ENCODE measurements around the gene RTL10. TPM values are rescaled to one million over a fixed set of nuclear protein-coding genes. Genes with fewer than 3 reads are reported as not detected.

RTL10 gene
- total RNA-seq, 1 donor from 2014 or later: 10.9 TPM

DNA sequence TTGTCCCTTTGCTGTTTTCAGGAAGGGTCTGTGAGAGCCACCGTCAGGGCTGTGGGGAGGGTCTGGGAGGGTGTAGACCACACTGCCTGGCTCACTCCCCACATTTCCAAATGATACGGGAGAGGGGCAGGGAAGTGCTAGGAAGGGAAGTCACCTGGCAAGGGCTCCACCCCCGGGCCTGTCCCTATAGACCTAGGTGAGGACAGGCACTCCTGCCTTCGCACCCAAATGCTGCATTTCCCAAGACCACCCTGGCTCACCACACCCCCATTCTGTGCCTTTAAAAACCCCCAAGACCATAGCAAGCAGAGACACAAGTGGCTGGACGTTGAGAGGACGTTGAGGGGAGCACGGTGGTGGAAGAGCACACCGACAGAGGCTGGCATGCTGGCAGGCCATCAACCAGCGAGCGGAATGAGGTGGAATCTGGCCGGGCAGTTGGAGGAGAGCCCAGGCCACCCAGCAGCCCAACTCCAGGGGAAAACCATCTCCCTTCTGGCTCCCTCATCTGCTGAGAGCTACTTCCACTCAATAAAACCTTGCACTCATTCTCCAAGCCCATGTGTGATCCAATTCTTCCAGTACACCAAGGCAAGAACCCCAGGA, 45.7 kb downstream of the RTL10 start:
- DNase-seq (ENCODE audit: low read depth): no peak
- no peaks in the 10 kb centered on the region for H3K36me3 ChIP-seq (ENCODE audit: control insufficient read depth, insufficient read depth, low read length)
- H3K4me3 ChIP-seq (ENCODE audit: low read depth, low read length): no peak overlapping the region
- no peak for TF ChIP-seq CTCF (IDR thresholded peaks at IDR 0.05; ENCODE audit: insufficient read depth, low read length, poor library complexity, severe bottlenecking)
- no peaks in the 10 kb centered on the region for H3K27me3 ChIP-seq (ENCODE audit: control insufficient read depth, insufficient read depth, low read length)

- no peaks in the 10 kb centered on the region for H3K27me3 ChIP-seq (ENCODE audit: control insufficient read depth, insufficient read depth, low read length)
- H3K36me3 ChIP-seq (ENCODE audit: control insufficient read depth, insufficient read depth, low read length): no peaks in the 10 kb centered on the region
- no peak for DNase-seq (ENCODE audit: low read depth)
- TF ChIP-seq CTCF (IDR thresholded peaks at IDR 0.05; ENCODE audit: insufficient read depth, low read length, poor library complexity, severe bottlenecking): no peak
- H3K4me3 ChIP-seq (ENCODE audit: low read depth, low read length): no peak overlapping the region
Observed at GRCh38 chr22:19807914-19808872, 46.5 kb downstream of the RTL10 start.

DNA sequence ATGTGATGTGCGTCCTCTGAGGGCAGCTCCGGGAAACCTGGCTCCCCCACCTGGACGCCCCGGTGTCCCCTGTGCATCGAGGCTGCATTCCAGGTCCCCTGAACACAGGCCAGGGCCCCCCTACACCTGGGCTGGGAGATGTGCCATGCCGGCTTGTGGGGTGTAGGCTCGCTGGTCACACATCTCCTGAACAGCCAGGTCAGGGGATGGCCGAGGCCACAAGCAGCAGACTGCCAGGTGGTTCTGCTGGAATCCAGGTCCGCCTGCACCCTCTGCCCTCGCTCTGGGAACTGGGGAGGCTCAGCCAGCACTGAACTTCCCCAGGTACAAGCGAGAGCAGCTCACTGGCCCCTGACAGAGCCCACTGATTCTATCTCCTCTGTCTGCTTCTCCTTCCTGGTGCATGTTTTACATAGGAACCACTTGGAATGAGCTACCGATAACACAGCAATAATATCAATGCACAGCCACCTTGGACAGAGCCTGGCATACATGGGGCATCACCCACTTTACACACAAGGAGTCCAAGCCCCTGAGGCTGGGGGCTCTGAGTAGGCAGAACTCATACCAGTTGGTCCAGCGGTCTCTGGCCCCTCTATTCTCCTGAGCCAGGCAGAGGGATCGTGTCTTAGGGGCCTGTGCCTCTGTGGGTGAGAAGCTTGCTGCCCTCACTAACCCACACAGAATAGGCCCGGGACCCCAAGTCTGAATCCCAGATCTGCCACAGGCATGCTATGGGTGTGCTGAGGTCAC, 47.3 kb downstream of the RTL10 start:
- no peak for TF ChIP-seq CTCF (IDR thresholded peaks at IDR 0.05; ENCODE audit: insufficient read depth, low read length, poor library complexity, severe bottlenecking)
- DNase-seq (ENCODE audit: low read depth): no peak
- H3K4me3 ChIP-seq (ENCODE audit: low read depth, low read length): no peak overlapping the region
- H3K36me3 ChIP-seq (ENCODE audit: control insufficient read depth, insufficient read depth, low read length): no peaks in the 10 kb centered on the region
- peaks cover under 1% of the 10 kb centered on the region for H3K27me3 ChIP-seq (ENCODE audit: control insufficient read depth, insufficient read depth, low read length)

DNA sequence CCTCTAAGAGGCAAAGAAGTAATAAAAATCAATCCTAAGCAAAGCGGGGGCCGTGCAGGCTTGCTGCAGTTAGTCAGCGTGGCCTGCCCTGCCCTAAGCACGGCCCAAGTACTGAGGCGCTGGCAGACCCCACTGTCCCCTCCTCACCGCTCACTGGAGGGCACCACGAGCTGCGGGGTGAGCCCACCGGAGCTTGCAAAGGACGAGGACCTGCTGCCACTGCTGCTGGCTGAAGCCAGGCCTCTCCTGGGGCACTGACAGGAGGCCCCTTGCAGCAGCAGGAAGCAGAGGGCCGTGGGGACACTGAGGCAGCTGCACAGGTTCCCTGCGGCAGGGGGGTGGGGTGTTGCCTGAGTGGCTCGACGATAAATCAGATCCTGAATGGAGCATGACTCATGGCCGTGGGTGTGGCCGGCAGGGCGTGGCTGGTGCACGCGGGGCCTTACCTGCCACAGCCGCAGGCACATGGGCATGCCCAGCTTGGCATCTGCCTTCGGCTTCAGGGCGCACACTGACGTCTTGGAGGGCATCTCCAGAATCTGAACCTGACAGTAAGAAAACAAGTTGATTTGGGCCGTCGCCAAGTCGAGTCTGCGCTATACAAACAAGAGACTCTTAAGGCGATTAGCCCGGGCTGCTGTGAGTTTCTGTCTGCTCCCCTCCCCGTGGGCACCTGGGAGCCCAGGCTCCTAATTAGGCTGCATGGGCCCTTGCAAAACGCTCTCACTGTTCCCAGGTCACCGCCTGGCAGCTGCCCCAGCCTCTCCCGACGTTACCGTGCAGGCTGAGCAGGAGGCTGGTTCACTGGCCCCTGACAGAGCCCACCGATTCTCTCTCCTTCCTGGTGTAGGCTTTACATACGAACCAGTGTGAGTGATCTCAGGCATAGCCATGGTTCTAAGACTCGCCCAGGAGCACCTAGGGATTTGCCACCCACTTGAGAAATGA, 48.2 kb downstream of the RTL10 start:
- Histone ChIP-seq H3K4me3 (ENCODE audit: low read depth, low read length) (no peak overlapping the region), H3K36me3 (ENCODE audit: control insufficient read depth, insufficient read depth, low read length) (no peaks in the 10 kb centered on the region), H3K27me3 (ENCODE audit: control insufficient read depth, insufficient read depth, low read length) (peaks cover 3% of the 10 kb centered on the region)
- TF ChIP-seq CTCF (IDR thresholded peaks at IDR 0.05; ENCODE audit: insufficient read depth, low read length, poor library complexity, severe bottlenecking): no peak
- peak; percentile 21 for DNase-seq (ENCODE audit: low read depth)

- peak; percentile 12 for DNase-seq (ENCODE audit: low read depth)
- H3K4me3 ChIP-seq (ENCODE audit: low read depth, low read length): no peak overlapping the region
- H3K27me3 ChIP-seq (ENCODE audit: control insufficient read depth, insufficient read depth, low read length): peaks cover 3% of the 10 kb centered on the region
- no peaks in the 10 kb centered on the region for H3K36me3 ChIP-seq (ENCODE audit: control insufficient read depth, insufficient read depth, low read length)
- TF ChIP-seq CTCF (IDR thresholded peaks at IDR 0.05; ENCODE audit: insufficient read depth, low read length, poor library complexity, severe bottlenecking): no peak
Observed at GRCh38 chr22:19805821-19806212, 48.9 kb downstream of the RTL10 start.

Measured in kidney epithelial cell (primary cell).